Parathyroid adenoma (tissue), 2 donors: Measurements from ENCODE around the gene OSBPL2.

ENCODE experiments used
- H2AFZ ChIP-seq: fragments of 300-600 bp; sonication (generic); one replicate; pipeline ENCODE4 v1.7.0; 2017; ENCODE audit warnings: antibody characterized with exemption, mild to moderate bottlenecking
- H3K27ac ChIP-seq: fragments of 300-600 bp; sonication (generic); one replicate; pipeline ENCODE4 v1.7.0; 2017
- H3K27me3 ChIP-seq: fragments of 300-600 bp; sonication (generic); one replicate; pipeline ENCODE4 v1.7.0; 2017; ENCODE audit warnings: low read length; ENCODE audit not compliant: control insufficient read depth, insufficient read depth
- H3K36me3 ChIP-seq: fragments of 300-600 bp; sonication (generic); one replicate; pipeline ENCODE4 v1.7.0; 2017; ENCODE audit warnings: low read length; ENCODE audit not compliant: control insufficient read depth, insufficient read depth
- H3K4me1 ChIP-seq: fragments of 300-600 bp; sonication (generic); one replicate; pipeline ENCODE4 v1.7.0; 2017; ENCODE audit warnings: control low read depth
- H3K4me2 ChIP-seq: fragments of 300-600 bp; sonication (generic); one replicate; pipeline ENCODE4 v1.7.0; 2017; ENCODE audit warnings: low read length
- H3K4me3 ChIP-seq: fragments of 300-600 bp; sonication (generic); one replicate; pipeline ENCODE4 v1.7.0; 2017; ENCODE audit warnings: low read depth, low read length
- H3K79me2 ChIP-seq: fragments of 300-600 bp; sonication (generic); one replicate; pipeline ENCODE4 v1.7.0; 2017; ENCODE audit warnings: control low read depth
- H3K9ac ChIP-seq: fragments of 300-600 bp; sonication (generic); one replicate; pipeline ENCODE4 v1.7.0; 2017; ENCODE audit warnings: mild to moderate bottlenecking
- H3K9me3 ChIP-seq: fragments of 300-600 bp; sonication (generic); one replicate; pipeline ENCODE4 v1.7.0; 2017; ENCODE audit warnings: low read length; ENCODE audit not compliant: control insufficient read depth
- TF ChIP-seq, protein P1 (sequence below): fragments of 300-600 bp; sonication (generic); IDR thresholded peaks from one replicate; pipeline ENCODE4 v1.7.0; 2017; ENCODE audit warnings: antibody characterized with exemption, mild to moderate bottlenecking
- donor health status: primary hyperparathyroidism.

OSBPL2 gene

GRCh38 chr20:62323146-62323979 is 85.0 kb downstream of the OSBPL2 start:
- no peaks in the 10 kb centered on the region for H3K36me3 ChIP-seq
- H3K79me2 ChIP-seq: no peaks in the 10 kb centered on the region
- no peak overlapping the region for H3K9ac ChIP-seq
- no peak overlapping the region for H3K27ac ChIP-seq
- no peaks in the 10 kb centered on the region for H3K4me1 ChIP-seq
- H3K27me3 ChIP-seq: no peaks in the 10 kb centered on the region
- TF ChIP-seq, protein P1, sequence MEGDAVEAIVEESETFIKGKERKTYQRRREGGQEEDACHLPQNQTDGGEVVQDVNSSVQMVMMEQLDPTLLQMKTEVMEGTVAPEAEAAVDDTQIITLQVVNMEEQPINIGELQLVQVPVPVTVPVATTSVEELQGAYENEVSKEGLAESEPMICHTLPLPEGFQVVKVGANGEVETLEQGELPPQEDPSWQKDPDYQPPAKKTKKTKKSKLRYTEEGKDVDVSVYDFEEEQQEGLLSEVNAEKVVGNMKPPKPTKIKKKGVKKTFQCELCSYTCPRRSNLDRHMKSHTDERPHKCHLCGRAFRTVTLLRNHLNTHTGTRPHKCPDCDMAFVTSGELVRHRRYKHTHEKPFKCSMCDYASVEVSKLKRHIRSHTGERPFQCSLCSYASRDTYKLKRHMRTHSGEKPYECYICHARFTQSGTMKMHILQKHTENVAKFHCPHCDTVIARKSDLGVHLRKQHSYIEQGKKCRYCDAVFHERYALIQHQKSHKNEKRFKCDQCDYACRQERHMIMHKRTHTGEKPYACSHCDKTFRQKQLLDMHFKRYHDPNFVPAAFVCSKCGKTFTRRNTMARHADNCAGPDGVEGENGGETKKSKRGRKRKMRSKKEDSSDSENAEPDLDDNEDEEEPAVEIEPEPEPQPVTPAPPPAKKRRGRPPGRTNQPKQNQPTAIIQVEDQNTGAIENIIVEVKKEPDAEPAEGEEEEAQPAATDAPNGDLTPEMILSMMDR: no peak
- no peak overlapping the region for H3K4me3 ChIP-seq
- no peak overlapping the region for H3K4me2 ChIP-seq
- H3K9me3 ChIP-seq: no peaks in the 10 kb centered on the region
- H2AFZ ChIP-seq: no peak overlapping the region

DNA sequence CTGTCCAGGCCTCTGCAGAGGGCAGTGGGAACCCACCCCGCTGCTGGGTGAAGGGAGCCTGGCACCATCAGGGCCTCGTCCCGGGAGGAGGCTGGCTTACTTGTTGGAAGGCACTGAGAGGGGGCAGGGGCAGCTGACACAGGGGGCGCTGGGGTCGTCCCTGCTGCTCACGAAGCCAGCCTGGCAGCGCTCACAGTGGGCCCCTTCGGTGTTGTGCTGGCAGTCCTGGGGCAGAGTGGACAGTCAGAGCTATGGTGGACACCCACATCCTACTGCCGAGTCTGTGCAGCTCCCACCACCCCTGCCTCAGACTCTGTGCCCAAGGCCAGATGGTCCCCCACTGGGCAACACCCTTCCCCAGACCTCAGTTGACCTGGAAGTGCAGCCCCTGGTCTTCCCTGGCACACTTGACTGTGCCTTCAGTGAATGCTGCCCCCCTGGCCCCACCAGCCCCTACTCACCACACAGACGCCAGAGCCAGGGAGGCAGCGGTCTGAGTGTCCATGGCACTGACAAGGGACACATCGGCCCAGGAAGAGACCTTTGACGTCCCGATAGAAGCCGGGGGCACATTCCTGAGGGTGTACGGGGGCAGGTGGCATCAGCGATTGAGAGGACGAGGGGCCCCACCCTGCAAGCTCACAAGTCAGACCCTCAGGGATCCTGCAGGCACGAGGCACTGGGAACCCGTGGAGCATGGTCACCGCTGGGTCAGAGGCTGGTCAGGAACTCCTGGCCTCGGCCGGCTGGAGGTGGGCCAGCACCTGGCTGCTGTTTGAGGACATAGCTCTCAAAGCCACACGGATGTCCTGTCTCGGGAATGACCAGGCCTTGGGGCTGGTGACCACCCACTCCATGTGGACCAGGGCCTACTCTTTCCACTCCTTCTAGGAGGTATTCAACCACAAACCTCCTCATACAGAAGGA is 85.9 kb downstream of the OSBPL2 start:
- TF ChIP-seq, protein P1: no peak
- Histone ChIP-seq H3K36me3 (no peaks in the 10 kb centered on the region), H3K27ac (no peak overlapping the region)

DNA sequence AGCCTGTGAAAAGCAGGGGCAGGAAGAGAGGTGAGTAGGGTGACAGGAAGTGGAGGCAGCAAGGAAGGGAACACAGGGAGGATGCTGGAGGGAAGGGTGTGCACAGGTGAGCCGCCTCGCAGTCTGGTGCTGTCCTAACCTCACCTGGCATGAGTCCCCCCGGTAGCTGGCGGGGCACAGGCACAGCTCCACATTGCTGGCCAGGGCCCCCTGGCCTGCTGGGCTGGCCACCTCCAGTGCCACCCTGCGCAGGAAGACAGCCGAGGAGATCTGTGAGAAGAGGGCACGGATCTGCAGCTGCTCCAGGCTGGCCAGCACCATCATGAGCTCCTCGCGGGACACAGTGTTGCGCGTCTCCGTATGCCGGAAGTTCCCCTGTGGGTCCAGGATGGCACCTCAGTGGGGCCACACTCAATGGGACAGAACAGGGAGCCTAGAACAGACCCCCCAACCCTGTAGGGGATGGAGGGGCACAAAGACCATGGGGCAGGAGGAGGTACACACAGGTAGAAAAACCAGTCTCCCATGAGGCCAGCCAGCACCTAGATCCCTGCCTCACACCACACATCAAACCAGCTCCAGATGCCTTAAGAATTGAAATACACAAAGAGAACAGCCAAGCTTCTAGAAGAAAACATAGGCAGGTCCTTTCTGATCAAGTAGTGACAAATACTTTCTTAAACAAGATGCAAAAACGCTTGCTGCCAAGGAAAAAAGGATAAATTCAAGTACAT is 87.0 kb downstream of the OSBPL2 start:
- Histone ChIP-seq H3K9me3 (no peaks in the 10 kb centered on the region), H3K79me2 (no peaks in the 10 kb centered on the region), H2AFZ (no peak overlapping the region), H3K9ac (no peak overlapping the region), H3K4me2 (no peak overlapping the region), H3K4me3 (no peak overlapping the region), H3K4me1 (no peaks in the 10 kb centered on the region), H3K27me3 (no peaks in the 10 kb centered on the region), H3K36me3 (no peaks in the 10 kb centered on the region), H3K27ac (no peak overlapping the region)
- TF ChIP-seq, protein P1: no peak

More for the DNA sequence above, 85.9 kb downstream of the OSBPL2 start:
- H3K4me2 ChIP-seq: no peak overlapping the region
- no peak overlapping the region for H2AFZ ChIP-seq
- no peak overlapping the region for H3K4me3 ChIP-seq
- no peaks in the 10 kb centered on the region for H3K9me3 ChIP-seq
- H3K79me2 ChIP-seq: no peaks in the 10 kb centered on the region
- no peak overlapping the region for H3K9ac ChIP-seq
- H3K4me1 ChIP-seq: no peaks in the 10 kb centered on the region
- no peaks in the 10 kb centered on the region for H3K27me3 ChIP-seq

GRCh38 chr20:62326559-62326958 is 88.2 kb downstream of the OSBPL2 start:
- no peaks in the 10 kb centered on the region for H3K36me3 ChIP-seq
- no peak overlapping the region for H3K27ac ChIP-seq
- no peak overlapping the region for H3K9ac ChIP-seq
- no peaks in the 10 kb centered on the region for H3K79me2 ChIP-seq
- no peak overlapping the region for H2AFZ ChIP-seq
- H3K9me3 ChIP-seq: no peaks in the 10 kb centered on the region
- H3K4me3 ChIP-seq: no peak overlapping the region
- no peak overlapping the region for H3K4me2 ChIP-seq
- H3K27me3 ChIP-seq: no peaks in the 10 kb centered on the region
- H3K4me1 ChIP-seq: no peaks in the 10 kb centered on the region
- TF ChIP-seq, protein P1: no peak
